Uterine smooth muscle cell (primary cell): ENCODE results near the gene ADAM22. TPM values are rescaled to one million over a fixed set of nuclear protein-coding genes. Genes with fewer than 3 reads are reported as not detected.

Experiments
- total RNA-seq: library from RNA; depleted of rRNA; stranded (reverse); fragments of >200 nt; gene quantifications from 2 replicates; pipeline ENCODE4 v1.2.3, GENCODE V29; 2014

Gene ADAM22
- total RNA-seq: 0.75 and 0.89 TPM in 2 replicates

DNA sequence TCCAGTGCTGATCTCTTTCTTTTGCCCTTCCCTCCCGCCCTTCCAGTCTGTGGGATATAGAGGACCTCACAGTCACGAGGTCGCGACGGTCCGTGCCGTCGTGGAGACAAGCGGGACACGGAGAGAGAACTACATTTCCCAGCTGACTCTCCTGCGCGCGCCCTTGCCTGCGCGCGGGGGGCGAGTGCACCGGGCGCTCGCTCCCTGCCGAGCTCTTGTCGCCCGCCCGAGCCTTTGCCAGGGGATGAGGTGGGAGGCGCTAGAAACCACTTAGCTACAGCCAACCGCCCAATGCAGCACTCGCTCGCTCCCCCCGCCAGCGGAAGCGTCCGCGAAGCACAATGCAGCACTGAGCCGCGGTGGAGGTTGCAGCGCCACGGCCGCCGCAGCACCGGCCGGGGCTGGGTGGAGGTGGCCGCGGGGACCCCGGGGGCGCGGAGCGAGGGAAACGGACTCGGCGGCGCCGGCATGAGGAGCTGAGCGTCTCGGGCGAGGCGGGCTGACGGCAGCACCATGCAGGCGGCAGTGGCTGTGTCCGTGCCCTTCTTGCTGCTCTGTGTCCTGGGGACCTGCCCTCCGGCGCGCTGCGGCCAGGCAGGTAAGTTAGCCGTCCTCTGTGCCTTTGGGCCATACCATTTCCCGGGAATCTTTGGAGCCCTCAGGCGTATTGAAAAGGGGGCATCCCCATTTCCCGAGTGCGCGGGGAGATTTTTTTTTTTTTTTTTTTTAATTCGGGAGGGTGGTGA is at the start of gene ADAM22:
Gene ADAM22 (plus strand): TSS at position 299 of the 746 bp plus-strand sequence. CDS start 215 bp downstream, at position 514.

GRCh38 chr7:88219781-88220747 is 286.0 kb downstream of the ADAM22 start, which contains the start of gene SRI:
Gene SRI (minus strand): TSS chr7:88220038. CDS start chr7:88220026, 12 bp downstream.

Other genes starting within 250 kb of the ADAM22 start
- 7.0 and 7.1 TPM in 2 replicates for gene SLC25A40, start 57.9 kb upstream of the ADAM22 start, total RNA-seq
- gene DBF4, start 57.8 kb upstream of the ADAM22 start, total RNA-seq: 23.1 and 56.7 TPM in 2 replicates